ENCODE measurements around the gene TFAP2E.

Gene TFAP2E

DNA sequence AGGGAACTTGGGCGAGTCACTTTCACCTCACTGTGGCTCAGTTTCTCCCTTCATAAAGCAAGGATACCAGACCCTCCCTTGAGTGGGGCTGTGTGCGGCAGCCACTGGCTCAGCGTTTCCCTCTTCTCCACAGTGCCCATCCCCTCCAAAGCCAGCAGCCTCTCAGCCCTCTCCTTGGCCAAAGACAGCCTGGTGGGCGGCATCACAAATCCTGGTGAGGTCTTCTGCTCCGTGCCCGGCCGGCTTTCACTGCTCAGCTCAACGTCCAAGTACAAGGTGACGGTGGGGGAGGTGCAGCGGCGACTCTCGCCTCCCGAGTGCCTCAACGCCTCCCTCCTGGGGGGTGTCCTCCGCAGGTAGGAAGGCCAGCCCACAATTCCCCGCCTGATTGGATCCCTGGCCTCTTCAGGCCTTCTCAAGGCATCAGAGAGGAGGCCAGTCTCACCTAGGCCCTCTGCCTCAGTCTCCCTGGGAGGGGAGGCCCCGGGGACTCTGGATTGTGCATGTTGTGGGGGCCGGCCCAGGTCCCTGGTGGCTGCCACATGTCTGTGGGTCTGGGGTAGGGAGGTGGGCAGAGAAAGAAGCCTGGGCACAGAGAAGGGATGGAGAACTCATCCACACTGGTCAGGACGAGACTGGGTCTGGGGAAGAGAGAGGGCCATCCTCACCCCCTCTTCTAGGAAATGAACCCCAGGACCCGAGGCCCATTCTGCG lies 15.2 kb downstream of the TFAP2E start:
- H3K4me2 ChIP-seq (ENCODE audit: low read depth, low read length, poor library complexity, severe bottlenecking): no peak overlapping the region
- H3F3A ChIP-seq (ENCODE audit: low read depth): no peaks in the 10 kb centered on the region
- H3K4me3 ChIP-seq (ENCODE audit: low read length, poor library complexity, severe bottlenecking): no peak overlapping the region
- H3K36me3 ChIP-seq (ENCODE audit: insufficient read depth, low read length): peaks cover 9% of the 10 kb centered on the region; the same call in 1 of the 2 replicates
- TF ChIP-seq, protein P1, sequence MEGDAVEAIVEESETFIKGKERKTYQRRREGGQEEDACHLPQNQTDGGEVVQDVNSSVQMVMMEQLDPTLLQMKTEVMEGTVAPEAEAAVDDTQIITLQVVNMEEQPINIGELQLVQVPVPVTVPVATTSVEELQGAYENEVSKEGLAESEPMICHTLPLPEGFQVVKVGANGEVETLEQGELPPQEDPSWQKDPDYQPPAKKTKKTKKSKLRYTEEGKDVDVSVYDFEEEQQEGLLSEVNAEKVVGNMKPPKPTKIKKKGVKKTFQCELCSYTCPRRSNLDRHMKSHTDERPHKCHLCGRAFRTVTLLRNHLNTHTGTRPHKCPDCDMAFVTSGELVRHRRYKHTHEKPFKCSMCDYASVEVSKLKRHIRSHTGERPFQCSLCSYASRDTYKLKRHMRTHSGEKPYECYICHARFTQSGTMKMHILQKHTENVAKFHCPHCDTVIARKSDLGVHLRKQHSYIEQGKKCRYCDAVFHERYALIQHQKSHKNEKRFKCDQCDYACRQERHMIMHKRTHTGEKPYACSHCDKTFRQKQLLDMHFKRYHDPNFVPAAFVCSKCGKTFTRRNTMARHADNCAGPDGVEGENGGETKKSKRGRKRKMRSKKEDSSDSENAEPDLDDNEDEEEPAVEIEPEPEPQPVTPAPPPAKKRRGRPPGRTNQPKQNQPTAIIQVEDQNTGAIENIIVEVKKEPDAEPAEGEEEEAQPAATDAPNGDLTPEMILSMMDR (conservative IDR thresholded peaks at IDR 0.05; ENCODE audit: low read length): no peak
- no peak for TF ChIP-seq EZH2phosphoT487 (IDR thresholded peaks at IDR 0.05; ENCODE audit: borderline replicate concordance)
- H3K9me3 ChIP-seq (ENCODE audit: insufficient read depth, low read depth, low read length): no peaks in the 10 kb centered on the region
- H4K20me1 ChIP-seq (ENCODE audit: insufficient read depth, low read length, poor library complexity, severe bottlenecking): no peaks in the 10 kb centered on the region
- no peaks in the 10 kb centered on the region for H3K9me2 ChIP-seq (replicated peaks; ENCODE audit: low read depth, low read length)
- H3K79me2 ChIP-seq (ENCODE audit: insufficient read depth, low read length): no peaks in the 10 kb centered on the region
- no peaks in the 10 kb centered on the region for H3K27me3 ChIP-seq (ENCODE audit: insufficient read depth, low read length, poor library complexity, severe bottlenecking)
- H2AFZ ChIP-seq (ENCODE audit: low read length): no peak overlapping the region
- H3K4me1 ChIP-seq (ENCODE audit: insufficient read depth, low read length, poor library complexity, severe bottlenecking): peaks cover 8% of the 10 kb centered on the region
- H3K9ac ChIP-seq (ENCODE audit: low read depth, low read length, poor library complexity, severe bottlenecking): no peak overlapping the region

DNA sequence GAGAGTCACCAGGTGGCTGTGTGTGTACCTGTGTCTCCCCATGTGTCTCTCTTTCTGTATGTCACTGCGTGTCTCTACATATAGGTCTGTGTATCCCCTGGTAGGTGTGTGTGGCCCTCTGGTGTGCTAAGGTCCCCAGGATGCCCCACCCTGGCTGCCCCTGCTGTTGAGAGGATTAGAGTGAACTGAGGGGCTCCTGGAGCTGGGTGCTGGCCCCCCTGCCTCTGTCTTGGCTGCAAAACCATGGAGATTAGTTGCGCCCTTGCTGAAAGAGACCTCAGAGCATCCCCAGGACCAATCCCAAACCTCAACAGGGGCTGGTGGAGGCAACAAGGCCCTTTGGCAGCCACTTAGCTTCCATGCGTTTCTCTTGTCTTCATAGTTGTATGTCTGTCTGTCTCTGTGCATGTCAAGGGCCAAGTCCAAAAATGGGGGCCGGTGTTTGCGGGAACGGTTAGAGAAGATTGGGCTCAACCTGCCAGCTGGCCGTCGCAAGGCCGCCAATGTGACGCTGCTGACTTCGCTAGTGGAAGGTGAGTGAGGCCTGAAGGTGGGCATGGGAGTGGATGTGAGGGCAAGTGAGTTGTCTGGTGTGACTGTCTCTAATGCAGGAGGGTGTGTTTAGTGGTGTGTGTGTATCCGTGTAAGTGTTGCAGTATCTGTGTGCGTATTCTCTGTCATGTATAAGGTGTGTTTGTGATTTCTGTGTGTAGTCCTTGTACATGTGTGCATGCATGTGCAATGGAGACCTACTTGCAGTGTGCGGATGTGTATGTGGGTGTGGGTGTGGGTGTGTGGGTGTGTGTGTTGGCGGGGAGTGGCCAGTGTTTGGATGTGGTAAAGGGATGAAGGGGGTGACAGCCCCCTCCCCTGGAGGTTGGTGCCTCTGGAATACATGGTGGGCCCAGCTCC lies 16.7 kb downstream of the TFAP2E start:
- Histone ChIP-seq H4K20me1 (ENCODE audit: insufficient read depth, low read length, poor library complexity, severe bottlenecking) (no peaks in the 10 kb centered on the region), H3K4me2 (ENCODE audit: low read depth, low read length, poor library complexity, severe bottlenecking) (no peak overlapping the region), H3K36me3 (ENCODE audit: insufficient read depth, low read length) (peaks cover 9% of the 10 kb centered on the region; the same call in 1 of the 2 replicates), H2AFZ (ENCODE audit: low read length) (no peak overlapping the region), H3K4me1 (ENCODE audit: insufficient read depth, low read length, poor library complexity, severe bottlenecking) (peaks cover 13% of the 10 kb centered on the region), H3K79me2 (ENCODE audit: insufficient read depth, low read length) (no peaks in the 10 kb centered on the region), H3F3A (ENCODE audit: low read depth) (no peaks in the 10 kb centered on the region), H3K4me3 (ENCODE audit: low read length, poor library complexity, severe bottlenecking) (no peak overlapping the region), H3K9me2 (replicated peaks; ENCODE audit: low read depth, low read length) (no peaks in the 10 kb centered on the region), H3K9ac (ENCODE audit: low read depth, low read length, poor library complexity, severe bottlenecking) (no peak overlapping the region), H3K27me3 (ENCODE audit: insufficient read depth, low read length, poor library complexity, severe bottlenecking) (no peaks in the 10 kb centered on the region), H3K9me3 (ENCODE audit: insufficient read depth, low read depth, low read length) (no peaks in the 10 kb centered on the region)
- TF ChIP-seq EZH2phosphoT487 (IDR thresholded peaks at IDR 0.05; ENCODE audit: borderline replicate concordance): no peak
- TF ChIP-seq, protein P1 (conservative IDR thresholded peaks at IDR 0.05; ENCODE audit: low read length): no peak

DNA sequence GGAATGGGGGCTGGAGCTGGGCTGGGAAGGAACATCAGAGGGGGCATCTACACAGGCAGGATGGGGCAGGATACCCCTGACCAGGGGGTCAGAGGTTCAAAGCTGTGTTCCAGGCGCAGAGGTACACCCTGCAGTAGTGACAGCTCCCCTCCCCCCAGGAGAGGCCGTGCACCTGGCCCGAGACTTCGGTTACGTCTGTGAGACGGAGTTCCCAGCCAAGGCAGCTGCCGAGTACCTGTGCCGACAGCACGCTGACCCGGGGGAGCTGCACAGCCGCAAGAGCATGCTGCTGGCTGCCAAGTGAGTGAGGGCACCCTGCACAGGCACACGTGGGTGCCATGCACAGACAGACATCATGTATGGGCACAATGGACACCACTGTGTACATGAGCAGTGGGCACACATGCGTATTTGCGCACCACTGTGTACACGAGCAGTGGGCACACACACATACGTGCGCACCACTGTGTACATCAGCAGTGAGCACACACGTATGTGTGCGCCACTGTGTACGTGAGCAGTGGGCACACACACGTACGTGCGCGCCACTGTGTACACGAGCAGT lies 17.4 kb downstream of the TFAP2E start:
- no peaks in the 10 kb centered on the region for H3K79me2 ChIP-seq (ENCODE audit: insufficient read depth, low read length)
- H3K9me3 ChIP-seq (ENCODE audit: insufficient read depth, low read depth, low read length): no peaks in the 10 kb centered on the region
- H3K36me3 ChIP-seq (ENCODE audit: insufficient read depth, low read length): peaks cover 9% of the 10 kb centered on the region; the same call in 1 of the 2 replicates
- H2AFZ ChIP-seq (ENCODE audit: low read length): no peak overlapping the region
- no peak overlapping the region for H3K9ac ChIP-seq (ENCODE audit: low read depth, low read length, poor library complexity, severe bottlenecking)
- no peak overlapping the region for H3K4me2 ChIP-seq (ENCODE audit: low read depth, low read length, poor library complexity, severe bottlenecking)
- no peaks in the 10 kb centered on the region for H3K9me2 ChIP-seq (replicated peaks; ENCODE audit: low read depth, low read length)
- H4K20me1 ChIP-seq (ENCODE audit: insufficient read depth, low read length, poor library complexity, severe bottlenecking): no peaks in the 10 kb centered on the region
- H3K4me3 ChIP-seq (ENCODE audit: low read length, poor library complexity, severe bottlenecking): no peak overlapping the region
- H3K4me1 ChIP-seq (ENCODE audit: insufficient read depth, low read length, poor library complexity, severe bottlenecking): peaks cover 13% of the 10 kb centered on the region
- TF ChIP-seq, protein P1 (conservative IDR thresholded peaks at IDR 0.05; ENCODE audit: low read length): no peak
- no peak for TF ChIP-seq EZH2phosphoT487 (IDR thresholded peaks at IDR 0.05; ENCODE audit: borderline replicate concordance)
- H3K27me3 ChIP-seq (ENCODE audit: insufficient read depth, low read length, poor library complexity, severe bottlenecking): no peaks in the 10 kb centered on the region
- H3F3A ChIP-seq (ENCODE audit: low read depth): no peaks in the 10 kb centered on the region

Measured in Loucy (cell line).